GM19043 (cell line): ENCODE results near the gene RIN3.

Experiments
- ATAC-seq: cut with Tn5 transposase; IDR thresholded peaks from one replicate; pipeline ENCODE4 v1.9.1; 2021; ENCODE audit warnings: low read depth; ENCODE audit not compliant: unreplicated experiment

Gene RIN3

GRCh38 chr14:92589213-92589852 is 75.8 kb downstream of the RIN3 start:
- no peak for ATAC-seq

GRCh38 chr14:92590176-92590575 is 76.6 kb downstream of the RIN3 start:
- no peak for ATAC-seq

- no peak for ATAC-seq
Measured at GRCh38 chr14:92590941-92591340, 77.4 kb downstream of the RIN3 start.

- no peak for ATAC-seq
Measured at GRCh38 chr14:92591346-92591745, 77.8 kb downstream of the RIN3 start.

GRCh38 chr14:92595267-92595666 is 81.7 kb downstream of the RIN3 start:
- ATAC-seq, result no peak

- ATAC-seq, result no peak
Measured at GRCh38 chr14:92596331-92596907, 82.8 kb downstream of the RIN3 start.

- ATAC-seq, result no peak
Measured at GRCh38 chr14:92597906-92598905, 84.6 kb downstream of the RIN3 start.

GRCh38 chr14:92599811-92600210 is 86.2 kb downstream of the RIN3 start:
- ATAC-seq, result no peak

- no peak for ATAC-seq
Measured at GRCh38 chr14:92600318-92601053, 86.9 kb downstream of the RIN3 start.

GRCh38 chr14:92601131-92601710 is 87.6 kb downstream of the RIN3 start:
- no peak for ATAC-seq

GRCh38 chr14:92601757-92602417 is 88.3 kb downstream of the RIN3 start:
- ATAC-seq, result no peak

- no peak for ATAC-seq
Measured at GRCh38 chr14:92603309-92604242, 90.0 kb downstream of the RIN3 start.

GRCh38 chr14:92605274-92605940 is 91.8 kb downstream of the RIN3 start:
- no peak for ATAC-seq

GRCh38 chr14:92607251-92607650 is 93.7 kb downstream of the RIN3 start:
- no peak for ATAC-seq

- ATAC-seq, result no peak
Measured at GRCh38 chr14:92607702-92608429, 94.3 kb downstream of the RIN3 start.

GRCh38 chr14:92609955-92610354 is 96.4 kb downstream of the RIN3 start:
- no peak for ATAC-seq

- no peak for ATAC-seq
Measured at GRCh38 chr14:92610849-92611271, 97.3 kb downstream of the RIN3 start.
